ENCODE data around the gene TTLL9.

TTLL9 gene

GRCh38 chr20:31859266-31859997 is 11.0 kb upstream of the TTLL9 start:
- DNase-seq: no peak

DNA sequence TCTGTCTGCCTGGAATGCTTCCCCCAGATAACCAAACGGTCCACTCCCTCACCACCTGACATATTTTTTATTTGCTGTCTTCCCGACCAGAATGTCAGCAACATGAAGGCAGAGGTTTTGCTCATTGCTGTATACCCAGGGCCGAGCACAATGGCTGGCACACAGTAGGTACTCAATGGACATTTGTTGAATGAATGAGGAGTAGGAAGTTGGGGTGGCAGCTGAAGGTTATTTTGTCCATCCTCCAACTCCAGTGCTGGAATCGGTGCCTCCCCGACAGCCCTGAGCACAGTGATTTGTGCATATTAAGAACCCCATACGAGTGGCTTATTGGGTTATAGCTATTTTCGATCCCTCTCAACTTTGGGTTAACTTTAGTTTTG is 10.4 kb upstream of the TTLL9 start:
- DNase-seq: no peak

GRCh38 chr20:31860390-31861134 is 9.9 kb upstream of the TTLL9 start:
- no peak for DNase-seq

DNA sequence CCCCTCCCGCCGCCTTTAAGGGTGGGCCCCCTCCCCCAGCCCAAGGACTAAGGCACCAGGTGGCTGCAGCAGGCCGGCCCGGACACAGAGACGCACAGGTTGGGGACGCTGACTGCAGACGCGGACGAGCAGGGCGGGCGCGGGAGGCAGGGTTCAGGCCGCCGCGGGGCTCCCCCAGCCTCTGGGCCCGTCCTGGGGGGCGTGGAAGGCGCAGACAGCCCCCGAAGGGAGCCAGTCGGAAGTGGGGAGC is 9.4 kb upstream of the TTLL9 start:
- DNase-seq: no peak

GRCh38 chr20:31861385-31862156 is 8.9 kb upstream of the TTLL9 start:
- peak; percentile 66 for DNase-seq

DNA sequence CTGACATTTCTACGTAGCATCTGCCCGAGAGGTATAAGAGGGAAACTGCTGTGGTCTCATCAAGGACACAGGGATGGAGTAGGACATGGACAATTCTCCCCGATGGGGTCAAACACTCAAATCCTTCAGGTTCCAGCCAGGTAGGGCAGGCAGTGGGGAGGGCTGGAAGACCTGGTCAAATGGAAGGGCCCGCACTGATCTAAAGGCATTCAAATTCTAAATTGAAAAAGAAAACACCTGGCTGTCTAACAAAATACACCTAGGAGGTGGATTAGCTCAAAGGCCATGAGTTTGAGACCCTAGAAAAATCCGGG is 8.3 kb upstream of the TTLL9 start:
- no peak for DNase-seq

GRCh38 chr20:31862506-31862905 is 7.9 kb upstream of the TTLL9 start:
- no peak for DNase-seq

GRCh38 chr20:31863296-31864085 is 6.9 kb upstream of the TTLL9 start:
- DNase-seq: no peak

DNA sequence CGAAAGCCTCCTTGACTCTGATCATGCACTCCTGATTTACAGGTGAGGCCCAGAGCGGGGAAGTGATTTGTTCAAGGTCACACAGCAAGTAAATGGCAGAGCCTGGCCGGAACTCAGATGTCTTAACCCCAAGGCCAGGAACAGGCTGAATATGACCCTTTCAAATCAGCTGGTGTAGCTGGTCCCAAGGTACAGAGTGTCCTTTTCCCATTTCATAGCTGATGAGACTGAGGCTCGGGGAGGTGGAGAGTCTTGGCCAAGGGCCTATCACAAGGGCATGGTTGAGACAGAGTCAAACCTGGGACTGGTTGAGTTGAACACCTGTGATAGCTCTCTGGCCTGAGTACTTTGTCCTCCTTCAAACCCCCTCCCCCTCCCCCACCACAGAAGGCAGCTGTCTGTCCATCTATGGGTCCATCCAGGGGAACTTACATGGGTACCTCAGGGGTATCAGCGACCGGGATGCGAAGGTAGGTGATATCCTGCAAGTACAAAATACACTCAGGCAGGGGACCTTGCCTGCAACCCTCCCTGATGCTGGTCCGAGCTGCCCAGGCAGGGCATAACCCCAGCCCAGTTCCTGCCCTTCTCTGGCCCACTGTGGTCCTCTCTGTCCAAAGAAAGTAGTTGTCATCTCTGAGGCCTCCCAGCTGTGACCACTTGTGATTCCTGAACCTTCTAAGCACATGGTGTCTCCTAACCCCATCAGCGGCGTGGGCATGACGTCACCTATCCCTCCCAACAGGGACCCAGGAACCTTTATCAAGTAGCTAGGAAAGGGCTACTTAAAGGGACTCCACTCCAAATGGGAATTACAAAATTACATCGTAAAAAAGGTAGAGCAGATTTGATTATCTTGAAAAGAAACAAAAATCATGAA is 5.7 kb upstream of the TTLL9 start:
- DNase-seq: no peak

DNA sequence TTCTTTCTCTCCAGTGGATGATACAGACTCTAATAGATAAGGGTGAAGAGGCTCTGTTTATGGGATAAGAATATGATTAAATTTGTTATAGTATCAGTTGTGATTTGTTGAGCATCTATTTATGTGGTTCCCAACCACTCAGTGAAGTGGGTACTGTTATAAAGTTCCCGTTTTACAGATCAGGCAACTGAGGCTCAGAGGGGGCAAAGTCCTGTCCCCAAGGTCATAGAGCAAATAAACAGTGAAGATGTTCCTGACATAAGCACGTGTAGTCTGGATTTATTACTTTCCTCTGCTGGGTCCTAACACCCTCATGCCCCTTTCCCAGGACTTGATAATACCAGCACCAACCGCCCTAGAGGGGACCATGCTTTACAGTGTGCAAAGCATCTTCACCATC is 4.2 kb upstream of the TTLL9 start:
- DNase-seq: no peak

DNA sequence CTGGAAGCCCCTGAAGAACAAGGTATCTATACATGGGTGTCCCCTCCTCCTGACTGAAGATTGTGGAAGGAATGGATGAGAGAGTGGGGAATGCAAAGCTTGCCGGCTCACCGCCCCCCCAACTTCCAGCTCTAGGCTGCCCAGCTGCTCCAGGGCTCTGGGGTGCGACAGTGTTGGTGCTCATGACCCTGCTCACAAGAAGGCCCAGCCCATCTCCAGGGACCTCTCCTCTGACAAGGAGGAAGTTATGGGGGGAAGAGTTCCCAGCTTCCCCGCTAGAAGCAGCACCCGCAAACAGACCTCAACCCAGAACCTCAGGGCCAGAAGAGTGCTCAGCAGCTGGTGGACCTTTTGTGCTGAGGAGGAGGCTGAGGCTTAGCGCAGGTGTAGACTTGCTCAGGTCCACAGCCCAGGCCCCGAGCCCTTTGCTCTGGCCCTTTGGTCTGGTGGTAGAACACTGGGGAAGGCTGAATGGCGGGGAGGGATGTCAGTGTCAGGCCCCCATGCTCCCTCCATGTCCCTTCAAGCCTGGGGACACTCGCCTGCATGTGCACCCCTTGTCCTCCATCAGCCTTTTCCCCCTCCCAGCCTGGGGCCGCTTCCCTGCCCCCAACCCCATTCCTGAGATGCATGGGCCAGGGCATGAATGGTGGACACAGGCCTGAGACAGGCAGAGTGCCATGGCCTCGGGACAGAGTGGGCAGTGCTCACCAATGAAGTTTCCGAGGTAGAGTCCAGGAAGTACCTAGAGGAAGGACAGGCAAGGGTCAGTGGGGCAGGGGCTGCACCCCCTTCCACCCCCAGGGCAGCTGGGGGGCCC is 1.4 kb upstream of the TTLL9 start:
- no peak for DNase-seq

- DNase-seq: no peak
Measured at GRCh38 chr20:31869673-31869941, 827 bp upstream of the TTLL9 start.

DNA sequence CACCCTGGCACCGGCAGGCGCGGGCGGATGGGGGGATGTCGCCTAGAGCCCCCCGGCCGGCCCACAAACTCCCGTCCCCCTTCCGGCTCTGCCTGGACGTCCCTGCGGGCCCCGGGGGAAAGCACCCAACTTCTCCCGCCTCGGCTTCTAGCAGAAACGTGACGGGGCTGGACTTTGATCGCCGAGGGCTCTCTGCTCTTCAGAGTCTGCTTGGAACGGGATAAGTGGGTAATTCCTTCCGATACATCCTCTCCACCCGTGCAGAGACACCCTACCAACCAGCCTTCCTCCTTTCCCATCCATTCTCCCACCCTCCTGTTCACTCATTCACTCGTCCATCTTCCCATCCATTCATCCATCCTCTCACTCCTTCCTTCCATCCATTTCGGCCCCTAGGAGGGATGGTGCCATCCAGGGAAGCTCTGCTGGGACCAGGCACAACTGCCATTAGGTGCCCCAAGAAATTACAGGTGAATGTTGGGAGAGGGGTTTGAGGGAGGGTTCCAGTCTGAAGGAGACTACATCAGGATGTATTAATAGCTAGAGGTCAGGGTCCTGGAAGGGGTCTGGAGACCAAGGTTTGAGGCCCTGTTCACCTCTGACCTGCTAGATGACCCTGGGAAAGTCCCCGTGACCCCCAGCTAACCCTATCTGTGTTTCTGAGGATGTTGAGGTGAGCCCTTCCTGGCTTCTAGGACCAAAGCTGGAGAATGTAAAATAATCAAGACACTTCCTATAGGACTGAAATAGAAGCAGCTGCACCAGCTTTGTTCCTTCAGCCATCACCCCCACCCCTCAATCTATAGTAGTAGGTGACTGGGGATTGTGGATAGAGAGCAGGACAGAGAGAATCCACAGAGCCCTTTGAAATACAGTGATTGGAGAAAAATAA is 538 bp downstream of the TTLL9 start:
- DNase-seq: no peak

- DNase-seq: no peak
Measured at GRCh38 chr20:31871618-31871954, 1.2 kb downstream of the TTLL9 start.

GRCh38 chr20:31872406-31872805 is 2.0 kb downstream of the TTLL9 start:
- no peak for DNase-seq

- DNase-seq: no peak
Measured at GRCh38 chr20:31875671-31876070, 5.2 kb downstream of the TTLL9 start.

DNA sequence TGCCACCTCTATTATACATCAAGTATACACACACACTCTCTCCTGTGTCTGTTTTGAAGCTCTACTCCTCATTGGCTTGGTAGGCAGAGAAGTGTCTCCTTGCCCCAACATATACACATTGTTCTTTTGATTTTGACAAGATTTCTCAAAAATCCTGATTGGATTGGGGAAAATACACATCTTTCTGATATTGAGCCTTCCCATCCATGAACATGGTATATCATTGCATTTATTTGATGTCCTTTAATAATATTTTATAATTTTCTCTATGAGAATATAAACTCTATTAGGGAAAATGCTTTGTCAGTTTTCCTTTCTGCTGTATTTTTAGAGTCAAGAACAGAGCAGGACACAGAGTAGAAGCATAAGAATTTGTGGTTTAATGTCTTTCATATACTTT is 7.2 kb downstream of the TTLL9 start:
- DNase-seq: no peak

DNA sequence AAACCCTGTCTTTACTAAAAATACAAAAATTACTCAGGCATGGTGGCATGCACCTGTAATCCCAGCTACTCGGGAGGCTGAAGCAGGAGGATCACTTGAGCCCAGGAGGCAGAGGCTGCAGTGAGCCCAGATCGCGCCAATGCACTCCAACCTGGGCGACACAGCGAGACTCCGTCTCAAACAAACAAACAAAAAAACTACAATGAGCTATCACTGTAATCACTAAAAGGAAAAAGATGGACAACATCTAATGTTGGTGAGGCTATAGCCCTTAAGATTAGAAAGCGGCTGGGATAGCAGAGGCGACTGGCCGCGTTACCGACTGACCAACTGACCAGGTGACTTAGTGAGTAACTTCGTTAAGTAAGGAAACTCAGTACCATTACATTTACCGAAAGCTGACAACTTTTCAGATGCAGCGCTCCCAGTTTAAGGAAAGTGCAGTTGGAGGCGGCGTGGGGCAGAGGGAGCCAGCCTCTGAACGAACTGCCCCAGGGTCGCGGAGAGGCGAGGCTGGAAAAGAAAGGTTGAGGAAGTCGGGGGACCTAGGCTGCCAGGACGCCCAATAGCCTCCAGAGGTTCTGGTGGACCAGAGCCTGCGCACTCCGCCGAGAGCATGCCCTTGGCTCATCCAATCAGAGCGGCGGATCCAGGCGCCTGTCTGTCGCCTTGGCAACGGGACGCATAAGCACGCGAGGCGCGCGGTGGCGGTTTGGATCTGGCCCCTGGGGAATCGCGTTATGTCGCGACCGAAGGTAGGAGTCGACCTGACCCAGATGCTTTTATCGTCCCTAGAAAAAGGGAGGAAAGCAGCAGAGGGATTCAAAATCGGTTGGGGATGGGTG is 8.9 kb downstream of the TTLL9 start:
- DNase-seq: peak; percentile 93

- no peak for DNase-seq
Measured at GRCh38 chr20:31881945-31882344, 11.5 kb downstream of the TTLL9 start.

GRCh38 chr20:31883829-31884228 is 13.4 kb downstream of the TTLL9 start:
- DNase-seq: no peak

Data from fibroblast of skin of back (primary cell).